HCT116 (cell line): ENCODE data around the gene RIMBP2. TPM values are rescaled to one million over a fixed set of nuclear protein-coding genes. Genes with fewer than 3 reads are reported as not detected.

Source experiments
- ATAC-seq: fragments of 200-7000 bp; cut with Tn5 transposase; 2 replicates; pipeline ENCODE4 v1.9.1; 2020; ENCODE audit warnings: mild to moderate bottlenecking, moderate library complexity
- BruUV-seq: library from RNA; stranded (reverse); fragments of 400-500 nt; replicated peaks from 2 replicates; lab custom pipeline; 2021; lab: Mats Ljungman, UMichigan
- CTCF ChIA-PET: fragments of 300-600 bp; sonication (Branson Sonifier 250); formaldehyde crosslinking; loops from one replicate; lab custom pipeline; 2021; ENCODE audit warnings: antibody characterized with exemption; lab: Charles Lee
- POLR2A ChIA-PET: fragments of 300-600, 350-600 bp; sonication (Branson Sonifier 250); formaldehyde crosslinking; loops from one replicate; lab custom pipeline; 2021; ENCODE audit warnings: antibody characterized with exemption; lab: Charles Lee
- RAD21 ChIA-PET, 2 experiments: fragments of 300-600 bp; sonication (Branson Sonifier 250); formaldehyde crosslinking; loops; one replicate each; lab custom pipeline; 2023; ENCODE audit warnings: low total read pairs in 2 of 2; ENCODE audit not compliant: uncharacterized antibody in 2 of 2, unreplicated experiment in 2 of 2, low non-redundant PET in 1 of 2; lab: Charles Lee
- DNase-seq: peaks from one replicate; pipeline ENCODE4 v3.0.0-alpha.2; 2010; ENCODE audit warnings: low read depth, low spot score
- H2AFZ ChIP-seq: fragments of 200-600 bp; shearing (Covaris generic), sonication (generic); 2 replicates; pipeline ENCODE4 v1.6.1; 2017; ENCODE audit warnings: low read depth, mixed run types, mixed read lengths, antibody characterized with exemption, low read length; ENCODE audit not compliant: poor library complexity, severe bottlenecking
- H3K27ac ChIP-seq: 2 replicates; pipeline ENCODE4 v1.5.1; 2012; ENCODE audit warnings: low read depth, low read length
- H3K27me3 ChIP-seq: fragments of 200-600 bp; sonication (generic); 2 replicates; pipeline ENCODE4 v1.6.1; 2016; ENCODE audit warnings: mixed run types, low read length, mixed read lengths; ENCODE audit not compliant: insufficient read depth
- H3K36me3 ChIP-seq, 2 experiments: fragments of 200-500 bp in 1 of 2; fragments of 200-600 bp in 1 of 2; sonication (Bioruptor generic) in 1 of 2; sonication (generic) in 1 of 2; 2 replicates each; pipeline versions ENCODE4 v1.5.1 to v1.6.1; 2014 to 2016; ENCODE audit warnings: low read length in 2 of 2, inconsistent platforms in 1 of 2, mixed read lengths in 1 of 2, mixed run types in 1 of 2; ENCODE audit not compliant: insufficient read depth in 2 of 2, control insufficient read depth in 1 of 2
- H3K4me1 ChIP-seq, 2 experiments: fragments of 200-600 bp in 1 of 2; sonication (generic) in 1 of 2; 2 replicates each; pipeline versions ENCODE4 v1.5.1 to v1.6.1; 2012 to 2017; ENCODE audit warnings: low read length in 2 of 2, inconsistent platforms in 1 of 2, mild to moderate bottlenecking in 1 of 2, mixed read lengths in 1 of 2, mixed run types in 1 of 2, moderate library complexity in 1 of 2; ENCODE audit not compliant: insufficient read depth in 2 of 2, control insufficient read depth in 1 of 2
- H3K4me2 ChIP-seq: fragments of 200-600 bp; sonication (generic); 2 replicates; pipeline ENCODE4 v1.6.1; 2017; ENCODE audit warnings: mixed run types, low read length, mixed read lengths
- H3K4me3 ChIP-seq, 2 experiments: fragments of 200-600 bp in 1 of 2; sonication (generic) in 1 of 2; replicated peaks in 1 of 2; 2 replicates each; pipeline ENCODE4 v1.5.1; 2011 to 2016; ENCODE audit warnings: low read length in 2 of 2, control low read depth in 1 of 2, low read depth in 1 of 2, mild to moderate bottlenecking in 1 of 2, mixed read lengths in 1 of 2, mixed run types in 1 of 2
- H3K79me2 ChIP-seq: fragments of 200-600 bp; sonication (generic); 2 replicates; pipeline ENCODE4 v1.6.1; 2017; ENCODE audit warnings: mild to moderate bottlenecking, mixed run types, low read length, moderate library complexity, mixed read lengths; ENCODE audit not compliant: insufficient read depth
- H3K9ac ChIP-seq: fragments of 200-600 bp; sonication (generic); 2 replicates; pipeline ENCODE4 v1.6.1; 2016; ENCODE audit warnings: low read length, mixed read lengths
- H3K9me2 ChIP-seq: fragments of 200-600 bp; sonication (generic), shearing (Covaris generic); 2 replicates; pipeline ENCODE4 v1.6.1; 2017; ENCODE audit warnings: mixed run types, mild to moderate bottlenecking, moderate library complexity; ENCODE audit not compliant: insufficient read depth
- H3K9me3 ChIP-seq, 2 experiments: fragments of 200-500 bp in 1 of 2; fragments of 200-600 bp in 1 of 2; sonication (Bioruptor generic) in 1 of 2; sonication (generic) in 1 of 2; 2 replicates each; pipeline ENCODE4 v1.6.1; 2014 to 2017; ENCODE audit warnings: low read length in 2 of 2, mixed read lengths in 2 of 2, inconsistent platforms in 1 of 2, low read depth in 1 of 2, mild to moderate bottlenecking in 1 of 2, mixed run types in 1 of 2, moderate library complexity in 1 of 2; ENCODE audit not compliant: control insufficient read depth in 1 of 2, insufficient read depth in 1 of 2
- H4K20me1 ChIP-seq: fragments of 200-600 bp; sonication (generic), shearing (Covaris generic); 2 replicates; pipeline ENCODE4 v1.6.1; 2017; ENCODE audit warnings: mixed run types, mild to moderate bottlenecking, moderate library complexity; ENCODE audit not compliant: insufficient read depth
- ATF3 ChIP-seq: IDR thresholded peaks from 2 replicates; pipeline ENCODE4 v1.6.1; 2012
- CEBPB ChIP-seq: IDR thresholded peaks from 2 replicates; pipeline ENCODE4 v1.6.1; 2012; ENCODE audit warnings: low read depth
- CTCF ChIP-seq, 3 experiments: fragments of 200-600 bp in 1 of 3; sonication (generic) in 1 of 3; IDR thresholded peaks in 2 of 3; conservative IDR thresholded peaks in 1 of 3; 2 replicates each; pipeline ENCODE4 v1.5.1; 2012 to 2017; ENCODE audit warnings: low read depth in 2 of 3, low read length in 2 of 3, antibody characterized with exemption in 1 of 3, borderline replicate concordance in 1 of 3, control low read depth in 1 of 3, mild to moderate bottlenecking in 1 of 3, mixed read lengths in 1 of 3, mixed run types in 1 of 3, moderate library complexity in 1 of 3; ENCODE audit not compliant: insufficient read depth in 1 of 3
- ELF1 ChIP-seq: IDR thresholded peaks from 2 replicates; pipeline ENCODE4 v1.6.1; 2012; ENCODE audit warnings: low read depth, borderline replicate concordance
- EZH2phosphoT487 ChIP-seq: fragments of 200-600 bp; IDR thresholded peaks from 2 replicates; pipeline ENCODE4 v1.6.1; 2018; ENCODE audit warnings: antibody characterized with exemption, borderline replicate concordance
- MAX ChIP-seq: IDR thresholded peaks from 2 replicates; pipeline ENCODE4 v1.6.1; 2012
- POLR2AphosphoS5 ChIP-seq: IDR thresholded peaks from 2 replicates; pipeline ENCODE4 v1.6.1; 2011; ENCODE audit warnings: mild to moderate bottlenecking, low read depth, low read length, moderate library complexity
- REST ChIP-seq: IDR thresholded peaks from 2 replicates; pipeline ENCODE4 v1.6.1; 2012; ENCODE audit warnings: low read depth
- TCF7L2 ChIP-seq: IDR thresholded peaks from 2 replicates; pipeline ENCODE4 v1.7.0; 2011; ENCODE audit warnings: borderline replicate concordance, inconsistent platforms; ENCODE audit not compliant: insufficient read depth, insufficient read length; ENCODE audit errors: extremely low read depth
- ZFX ChIP-seq: fragments of 450-650 bp; IDR thresholded peaks from 2 replicates; pipeline ENCODE4 v1.6.1; 2017
- ZNF274 ChIP-seq: fragments of 200-500 bp; sonication (Bioruptor generic); IDR thresholded peaks from 2 replicates; pipeline ENCODE4 v1.6.1; 2014; ENCODE audit warnings: mild to moderate bottlenecking, low read depth, low read length, inconsistent platforms
- intact Hi-C: fragments of 100-400 bp; cut with micrococcal nuclease; formaldehyde crosslinking; loops from 2 replicates; pipeline ENCODE4 v1.10.0; 2022
- total RNA-seq: library from RNA; stranded (reverse); gene quantifications from one replicate; pipeline ENCODE4 v1.2.1, GENCODE V29; 2021; ENCODE audit not compliant: unreplicated experiment

RIMBP2 gene
- total RNA-seq, 1 experiment from 2014 or later: not detected

GRCh38 chr12:130568501-130568900 is 147.6 kb downstream of the RIMBP2 start:
- H3K9me2 ChIP-seq: no peaks in the 10 kb centered on the region
- 0 out of 4 replicates have a peak, but pooled peaks cover 0 to 8% of the 10 kb centered on the region in 2 experiments for H3K9me3 ChIP-seq
- no peak for ATAC-seq
- H3K9ac ChIP-seq: no peak overlapping the region
- no peak overlapping the region for H3K4me3 ChIP-seq
- H3K36me3 ChIP-seq: no peaks in the 10 kb centered on the region
- BruUV-seq: no TSS peak
- intact Hi-C loops: no loop called here
- DNase-seq: no peak
- no peaks in the 10 kb centered on the region for H3K27me3 ChIP-seq
- POLR2A ChIA-PET: no interaction called here
- H3K4me1 ChIP-seq: 0 out of 4 replicates have a peak, but pooled peaks cover 0 to 2% of the 10 kb centered on the region in 2 experiments
- no peak for TF ChIP-seq TCF7L2
- TF ChIP-seq POLR2AphosphoS5: no peak
- no peak for TF ChIP-seq REST
- TF ChIP-seq ZFX: no peak
- TF ChIP-seq ZNF274: no peak
- no peak for TF ChIP-seq MAX
- no peak for TF ChIP-seq ATF3
- no peak for TF ChIP-seq EZH2phosphoT487
- no peak for TF ChIP-seq CTCF (IDR thresholded peaks at IDR 0.05 in 2 of 3, conservative IDR thresholded peaks at IDR 0.05 in 1 of 3; ENCODE audit: borderline replicate concordance in 1 of 3, insufficient read depth in 1 of 3, low read depth in 2 of 3, low read length in 2 of 3)
- no peak for TF ChIP-seq ELF1
- no peak for TF ChIP-seq CEBPB
- TF ChIP-seq, all 23 proteins: peak for 0
- ChIA-PET RAD21 (no interaction called here), CTCF (no interaction called here)
- no peak overlapping the region for H3K4me2 ChIP-seq
- H3K79me2 ChIP-seq: no peaks in the 10 kb centered on the region
- no peaks in the 10 kb centered on the region for H4K20me1 ChIP-seq
- no peak overlapping the region for H2AFZ ChIP-seq
- no peak overlapping the region for H3K27ac ChIP-seq
